Vagina (tissue), 2 donors: ENCODE data around the gene JSRP1. TPM values are rescaled to one million over a fixed set of nuclear protein-coding genes. Genes with fewer than 3 reads are reported as not detected.

Experiments
- DNase-seq, 2 donors: peaks; one replicate each; pipeline ENCODE4 v3.0.0-alpha.2; 2017; ENCODE audit errors: extremely low spot score in 2 of 2
- H3K27ac ChIP-seq: fragments of 200-600 bp; sonication (generic); one replicate; pipeline ENCODE4 v1.5.1; 2019
- H3K27me3 ChIP-seq: fragments of 200-600 bp; sonication (generic); one replicate; pipeline ENCODE4 v1.5.1; 2019
- H3K36me3 ChIP-seq, 2 donors: fragments of 200-600 bp; sonication (generic); one replicate each; pipeline ENCODE4 v1.5.1; 2017 to 2019
- H3K4me1 ChIP-seq: fragments of 200-600 bp; sonication (generic); one replicate; pipeline ENCODE4 v1.5.1; 2019
- H3K4me3 ChIP-seq, 2 donors: fragments of 200-600 bp; sonication (generic); 1 replicate in 1 of 2; 2 replicates in 1 of 2; pipeline ENCODE4 v1.5.1; 2016 to 2019
- H3K9me3 ChIP-seq: fragments of 200-600 bp; sonication (generic); one replicate; pipeline ENCODE4 v1.5.1; 2019
- POLR2A ChIP-seq, 2 donors: fragments of 450-650 bp; IDR thresholded peaks; one replicate each; pipeline ENCODE4 v1.6.1; 2017; ENCODE audit warnings: antibody characterized with exemption in 2 of 2, mild to moderate bottlenecking in 2 of 2, moderate library complexity in 2 of 2
- POLR2AphosphoS5 ChIP-seq, 2 donors: sonication (generic); formaldehyde crosslinking; IDR thresholded peaks; one replicate each; pipeline ENCODE4 v1.9.0; 2017; ENCODE audit warnings: antibody characterized with exemption in 2 of 2, mild to moderate bottlenecking in 2 of 2, low read depth in 1 of 2; ENCODE audit not compliant: insufficient read depth in 1 of 2
- intact Hi-C: fragments of 100-400 bp; cut with DNase I; formaldehyde crosslinking; loops from one replicate; pipeline ENCODE4 v1.15.1; 2023
- total RNA-seq: library from RNA; depleted of rRNA; stranded (reverse); fragments of >200 nt; gene quantifications from one replicate; pipeline ENCODE4 v1.2.3, GENCODE V29; 2016
- TF ChIP-seq, protein P1 (sequence below), 3 experiments: fragments of 450-650 bp in 2 of 3; fragments of 200-600 bp in 1 of 3; sonication (generic) in 1 of 3; IDR thresholded peaks; one replicate each; pipeline ENCODE4 v1.5.1; 2017 to 2019; ENCODE audit warnings: antibody characterized with exemption in 3 of 3, mild to moderate bottlenecking in 2 of 3, moderate library complexity in 2 of 3

Gene JSRP1
- total RNA-seq, 1 donor from 2014 or later: not detected

DNA sequence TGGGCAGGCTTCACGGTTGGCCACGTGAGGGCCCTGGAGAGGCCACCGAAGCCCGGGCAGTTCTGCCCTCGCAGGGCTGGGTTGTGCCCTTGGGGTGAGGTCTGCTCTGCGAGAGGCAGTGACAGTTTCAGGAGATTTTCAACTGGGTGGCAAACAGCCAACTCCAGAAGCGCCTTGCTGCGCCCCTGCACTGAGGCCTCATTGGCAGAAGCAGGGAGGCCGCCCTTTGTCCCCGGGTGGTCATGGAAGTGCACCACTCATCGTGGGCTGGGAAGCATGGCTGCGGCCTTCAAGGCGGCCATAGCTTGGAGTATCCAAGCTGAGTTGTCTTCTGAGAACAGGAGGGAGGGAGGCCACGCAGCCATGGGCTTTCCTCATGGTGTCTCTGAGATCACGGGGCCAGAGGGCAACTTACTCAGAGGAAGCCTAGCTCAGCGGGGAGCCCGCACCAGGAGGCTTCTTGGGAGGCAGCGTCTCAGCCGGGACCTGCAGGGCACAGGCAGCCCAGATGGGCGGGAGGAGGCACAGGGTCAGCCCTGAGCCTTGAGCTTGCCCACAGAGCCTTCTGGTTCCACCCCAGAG, 34.9 kb downstream of the JSRP1 start:
- DNase-seq: no peak
- peaks cover 0 to 50% of the 10 kb centered on the region in 2 donors for H3K36me3 ChIP-seq
- H3K9me3 ChIP-seq: no peaks in the 10 kb centered on the region
- H3K27me3 ChIP-seq: no peaks in the 10 kb centered on the region
- intact Hi-C loops: no loop called here
- no peak overlapping the region for H3K27ac ChIP-seq
- TF ChIP-seq POLR2AphosphoS5 (IDR thresholded peaks at IDR 0.05; ENCODE audit: insufficient read depth in 1 of 2, low read depth in 1 of 2): no peak
- TF ChIP-seq, protein P1, sequence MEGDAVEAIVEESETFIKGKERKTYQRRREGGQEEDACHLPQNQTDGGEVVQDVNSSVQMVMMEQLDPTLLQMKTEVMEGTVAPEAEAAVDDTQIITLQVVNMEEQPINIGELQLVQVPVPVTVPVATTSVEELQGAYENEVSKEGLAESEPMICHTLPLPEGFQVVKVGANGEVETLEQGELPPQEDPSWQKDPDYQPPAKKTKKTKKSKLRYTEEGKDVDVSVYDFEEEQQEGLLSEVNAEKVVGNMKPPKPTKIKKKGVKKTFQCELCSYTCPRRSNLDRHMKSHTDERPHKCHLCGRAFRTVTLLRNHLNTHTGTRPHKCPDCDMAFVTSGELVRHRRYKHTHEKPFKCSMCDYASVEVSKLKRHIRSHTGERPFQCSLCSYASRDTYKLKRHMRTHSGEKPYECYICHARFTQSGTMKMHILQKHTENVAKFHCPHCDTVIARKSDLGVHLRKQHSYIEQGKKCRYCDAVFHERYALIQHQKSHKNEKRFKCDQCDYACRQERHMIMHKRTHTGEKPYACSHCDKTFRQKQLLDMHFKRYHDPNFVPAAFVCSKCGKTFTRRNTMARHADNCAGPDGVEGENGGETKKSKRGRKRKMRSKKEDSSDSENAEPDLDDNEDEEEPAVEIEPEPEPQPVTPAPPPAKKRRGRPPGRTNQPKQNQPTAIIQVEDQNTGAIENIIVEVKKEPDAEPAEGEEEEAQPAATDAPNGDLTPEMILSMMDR (IDR thresholded peaks at IDR 0.05): no peak
- TF ChIP-seq POLR2A (IDR thresholded peaks at IDR 0.05): no peak
- H3K4me3 ChIP-seq: no peak overlapping the region
- no peaks in the 10 kb centered on the region for H3K4me1 ChIP-seq

DNA sequence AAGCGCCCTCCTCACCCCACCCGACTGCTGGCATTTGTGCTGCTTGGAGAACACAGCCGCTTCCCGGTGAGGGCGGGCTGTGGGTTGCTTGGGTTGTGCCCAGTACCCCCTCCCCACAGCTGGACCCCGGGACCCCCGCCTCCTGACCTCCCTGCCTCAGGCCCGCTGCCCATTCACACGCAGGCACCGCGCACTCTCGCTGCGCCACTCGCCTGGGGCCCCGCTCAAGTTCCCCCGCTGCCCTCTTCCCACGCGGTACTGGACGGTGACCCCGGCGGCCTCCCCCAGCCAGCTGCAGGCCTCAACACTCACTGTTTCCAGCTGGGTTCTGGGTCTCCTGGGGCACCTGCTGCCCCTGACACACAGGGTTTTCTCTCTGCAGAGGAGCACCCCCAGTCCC, 36.5 kb downstream of the JSRP1 start:
- Histone ChIP-seq H3K9me3 (no peaks in the 10 kb centered on the region), H3K27me3 (no peaks in the 10 kb centered on the region), H3K4me1 (no peaks in the 10 kb centered on the region), H3K27ac (no peak overlapping the region), H3K4me3 (no peak overlapping the region), H3K36me3 (peaks cover 0 to 55% of the 10 kb centered on the region in 2 donors)
- intact Hi-C loops: no loop called here
- DNase-seq: no peak
- TF ChIP-seq POLR2A (IDR thresholded peaks at IDR 0.05) (no peak), POLR2AphosphoS5 (IDR thresholded peaks at IDR 0.05; ENCODE audit: insufficient read depth in 1 of 2, low read depth in 1 of 2) (no peak)
- TF ChIP-seq, protein P1 (IDR thresholded peaks at IDR 0.05): no peak

DNA sequence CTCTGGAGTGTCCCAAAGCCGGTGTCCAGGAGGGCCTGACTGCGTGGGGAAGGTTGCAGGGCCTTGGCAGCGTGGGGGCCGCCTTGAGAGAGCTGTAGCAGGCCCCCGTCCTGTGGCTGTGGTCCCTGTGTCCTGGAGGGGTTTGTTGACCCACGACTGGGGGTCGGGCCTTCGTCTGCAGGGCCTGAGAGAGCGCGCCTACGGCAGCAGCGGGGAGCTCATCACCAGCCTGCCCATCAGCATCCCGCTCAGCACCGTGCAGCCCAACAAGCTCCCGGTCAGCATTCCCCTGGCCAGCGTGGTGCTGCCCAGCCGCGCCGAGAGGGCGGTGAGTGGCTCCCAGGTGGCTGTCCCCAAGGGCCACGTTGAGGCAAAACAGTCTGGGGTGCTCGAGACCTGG, 38.6 kb downstream of the JSRP1 start:
- Histone ChIP-seq H3K27ac (no peak overlapping the region), H3K36me3 (peaks cover 0 to 66% of the 10 kb centered on the region in 2 donors), H3K9me3 (no peaks in the 10 kb centered on the region), H3K27me3 (no peaks in the 10 kb centered on the region), H3K4me3 (no peak overlapping the region), H3K4me1 (peaks cover 11% of the 10 kb centered on the region)
- no peak for DNase-seq
- TF ChIP-seq POLR2AphosphoS5 (IDR thresholded peaks at IDR 0.05; ENCODE audit: insufficient read depth in 1 of 2, low read depth in 1 of 2) (no peak), POLR2A (IDR thresholded peaks at IDR 0.05) (no peak)
- TF ChIP-seq, protein P1 (IDR thresholded peaks at IDR 0.05): no peak
- intact Hi-C loops: no loop called here

DNA sequence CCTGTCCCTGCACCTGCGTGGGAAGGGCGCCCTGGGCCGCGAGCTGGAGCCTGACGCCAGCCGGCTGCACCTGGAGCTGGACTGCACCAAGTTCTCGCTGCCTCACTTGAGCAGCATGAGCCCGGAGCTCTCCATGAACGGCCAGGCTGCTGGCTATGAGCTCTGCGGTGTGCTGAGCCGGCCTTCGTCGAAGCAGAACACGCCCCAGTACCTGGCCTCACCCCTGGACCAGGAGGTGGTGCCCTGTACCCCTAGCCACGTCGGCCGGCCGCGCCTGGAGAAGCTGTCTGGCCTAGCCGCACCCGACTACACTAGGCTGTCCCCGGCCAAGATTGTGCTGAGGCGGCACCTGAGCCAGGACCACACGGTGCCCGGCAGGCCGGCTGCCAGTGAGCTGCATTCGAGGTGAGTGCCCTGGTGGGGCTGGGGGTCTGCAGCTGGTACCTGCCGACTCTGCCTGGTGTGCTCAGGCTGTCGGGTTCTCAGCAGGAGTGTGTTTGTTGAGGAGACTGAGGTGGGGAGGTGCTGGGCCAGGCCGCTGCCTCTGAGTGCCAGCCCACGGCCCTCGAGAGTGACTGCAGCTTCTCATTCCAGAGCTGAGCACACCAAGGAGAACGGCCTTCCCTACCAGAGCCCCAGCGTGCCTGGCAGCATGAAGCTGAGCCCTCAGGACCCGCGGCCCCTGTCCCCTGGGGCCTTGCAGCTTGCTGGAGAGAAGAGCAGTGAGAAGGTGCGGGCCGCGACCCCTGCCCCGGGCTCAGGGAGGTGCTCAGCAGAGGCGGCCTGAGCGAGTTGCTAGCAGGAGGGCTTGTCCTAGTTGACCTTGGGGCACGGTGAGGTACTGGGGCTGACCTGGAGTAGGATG, 39.6 kb downstream of the JSRP1 start:
- intact Hi-C loops: no loop called here
- no peak overlapping the region for H3K27ac ChIP-seq
- H3K27me3 ChIP-seq: no peaks in the 10 kb centered on the region
- no peak for DNase-seq
- H3K4me1 ChIP-seq: peaks cover 11% of the 10 kb centered on the region
- H3K36me3 ChIP-seq: peaks cover 0 to 68% of the 10 kb centered on the region in 2 donors
- peak in 1 of 2 donors; percentile 11 for TF ChIP-seq POLR2AphosphoS5 (IDR thresholded peaks at IDR 0.05; ENCODE audit: insufficient read depth in 1 of 2, low read depth in 1 of 2)
- no peak for TF ChIP-seq POLR2A (IDR thresholded peaks at IDR 0.05)
- TF ChIP-seq, protein P1 (IDR thresholded peaks at IDR 0.05): no peak
- H3K9me3 ChIP-seq: no peaks in the 10 kb centered on the region
- no peak overlapping the region for H3K4me3 ChIP-seq
